WTC11 (cell line): ENCODE measurements around the gene MAST4. TPM values are rescaled to one million over a fixed set of nuclear protein-coding genes. Genes with fewer than 3 reads are reported as not detected.

Experiments used
- ATAC-seq: fragments of 200-7000 bp; cut with Tn5 transposase; 2 replicates; pipeline ENCODE4 v1.10.0; 2021; ENCODE audit warnings: mild to moderate bottlenecking, moderate library complexity
- CTCF ChIA-PET: fragments of 300-600 bp; sonication (Branson Sonifier 250); formaldehyde crosslinking; loops from one replicate; lab custom pipeline; 2021; ENCODE audit warnings: antibody characterized with exemption; lab: Charles Lee
- POLR2A ChIA-PET: fragments of 350-600 bp; sonication (Branson Sonifier 250); formaldehyde crosslinking; loops from one replicate; lab custom pipeline; 2021; ENCODE audit warnings: antibody characterized with exemption; lab: Charles Lee
- DNase-seq: peaks from one replicate; pipeline ENCODE4 v3.0.0; 2021; ENCODE audit warnings: low spot score
- H3K27ac Mint-ChIP-seq: 2 replicates; pipeline ENCODE4 v1.8.0; 2021; ENCODE audit warnings: mixed read lengths
- H3K27me3 Mint-ChIP-seq: 2 replicates; pipeline ENCODE4 v1.8.0; 2021; ENCODE audit warnings: low read depth, mild to moderate bottlenecking, moderate library complexity, mixed read lengths
- H3K36me3 Mint-ChIP-seq: 2 replicates; pipeline ENCODE4 v1.8.0; 2021; ENCODE audit warnings: mixed read lengths
- H3K4me1 Mint-ChIP-seq: 2 replicates; pipeline ENCODE4 v1.8.0; 2022; ENCODE audit warnings: mixed read lengths
- H3K4me3 Mint-ChIP-seq: 2 replicates; pipeline ENCODE4 v1.8.0; 2021; ENCODE audit warnings: mild to moderate bottlenecking, moderate library complexity, mixed read lengths
- H3K9me3 Mint-ChIP-seq: 2 replicates; pipeline ENCODE4 v1.8.0; 2021; ENCODE audit warnings: mixed read lengths
- ATF1 ChIP-seq: sonication (generic); formaldehyde crosslinking; IDR thresholded peaks from 2 replicates; pipeline ENCODE4 v1.8.1; 2023; ENCODE audit warnings: mild to moderate bottlenecking, moderate library complexity, missing genetic modification reagents
- MXD4 ChIP-seq: fragments of 250-450 bp; sonication (Bioruptor Pico); IDR thresholded peaks from 2 replicates; pipeline ENCODE4 v1.8.0; 2021; ENCODE audit warnings: mild to moderate bottlenecking, moderate library complexity, borderline replicate concordance
- NFE2L1 ChIP-seq: sonication (generic); formaldehyde crosslinking; IDR thresholded peaks from 2 replicates; pipeline ENCODE4 v1.8.1; 2023; ENCODE audit warnings: missing genetic modification reagents
- NR1H2 ChIP-seq: sonication (generic); formaldehyde crosslinking; IDR thresholded peaks from 2 replicates; pipeline ENCODE4 v1.9.0; 2021; ENCODE audit warnings: mild to moderate bottlenecking, moderate library complexity, missing genetic modification reagents
- NR2C2 ChIP-seq: sonication (generic); formaldehyde crosslinking; IDR thresholded peaks from 2 replicates; pipeline ENCODE4 v1.8.0; 2022; ENCODE audit warnings: mild to moderate bottlenecking, missing genetic modification reagents
- NR3C1 ChIP-seq: sonication (generic); formaldehyde crosslinking; conservative IDR thresholded peaks from 2 replicates; pipeline ENCODE4 v1.8.1; 2023; ENCODE audit warnings: low read depth, mild to moderate bottlenecking, missing genetic modification reagents
- PRRX2 ChIP-seq: fragments of 250-450 bp; sonication (Bioruptor Pico); IDR thresholded peaks from 2 replicates; pipeline ENCODE4 v1.8.0; 2021; ENCODE audit warnings: mild to moderate bottlenecking
- TP53 ChIP-seq: sonication (generic); formaldehyde crosslinking; IDR thresholded peaks from 2 replicates; pipeline ENCODE4 v1.8.1; 2023; ENCODE audit warnings: mild to moderate bottlenecking, missing genetic modification reagents
- total RNA-seq: library from RNA; stranded (reverse); gene quantifications from 3 replicates; pipeline ENCODE4 v1.2.3, GENCODE V29; 2021
- TF ChIP-seq, protein P1 (sequence below): fragments of 250-450 bp; sonication (Bioruptor Pico); IDR thresholded peaks from 2 replicates; pipeline ENCODE4 v1.9.0; 2021; ENCODE audit warnings: mild to moderate bottlenecking, borderline replicate concordance
- TF ChIP-seq, protein P2 (sequence below): sonication (generic); formaldehyde crosslinking; IDR thresholded peaks from 2 replicates; pipeline ENCODE4 v1.8.1; 2022; ENCODE audit warnings: mild to moderate bottlenecking, missing genetic modification reagents, moderate library complexity, borderline replicate concordance
- TF ChIP-seq, protein P3 (sequence below): sonication (generic); formaldehyde crosslinking; IDR thresholded peaks from 2 replicates; pipeline ENCODE4 v1.8.0; 2022; ENCODE audit warnings: mild to moderate bottlenecking, missing genetic modification reagents
- TF ChIP-seq, protein P4 (sequence below): sonication (generic); formaldehyde crosslinking; IDR thresholded peaks from 2 replicates; pipeline ENCODE4 v1.8.1; 2022; ENCODE audit warnings: low read depth, missing genetic modification reagents, borderline replicate concordance
- TF ChIP-seq, protein P5 (sequence below): sonication (generic); formaldehyde crosslinking; IDR thresholded peaks from 2 replicates; pipeline ENCODE4 v1.8.0; 2023; ENCODE audit warnings: missing genetic modification reagents, mild to moderate bottlenecking, borderline replicate concordance
- TF ChIP-seq, protein P6 (sequence below): sonication (generic); formaldehyde crosslinking; IDR thresholded peaks from 2 replicates; pipeline ENCODE4 v1.8.1; 2022; ENCODE audit warnings: missing genetic modification reagents, borderline replicate concordance
- TF ChIP-seq, protein P7 (sequence below): sonication (generic); formaldehyde crosslinking; IDR thresholded peaks from 2 replicates; pipeline ENCODE4 v1.8.1; 2023; ENCODE audit warnings: mild to moderate bottlenecking, moderate library complexity, missing genetic modification reagents

The MAST4 gene
- total RNA-seq, 1 experiment from 2014 or later, result 8.0 TPM

DNA sequence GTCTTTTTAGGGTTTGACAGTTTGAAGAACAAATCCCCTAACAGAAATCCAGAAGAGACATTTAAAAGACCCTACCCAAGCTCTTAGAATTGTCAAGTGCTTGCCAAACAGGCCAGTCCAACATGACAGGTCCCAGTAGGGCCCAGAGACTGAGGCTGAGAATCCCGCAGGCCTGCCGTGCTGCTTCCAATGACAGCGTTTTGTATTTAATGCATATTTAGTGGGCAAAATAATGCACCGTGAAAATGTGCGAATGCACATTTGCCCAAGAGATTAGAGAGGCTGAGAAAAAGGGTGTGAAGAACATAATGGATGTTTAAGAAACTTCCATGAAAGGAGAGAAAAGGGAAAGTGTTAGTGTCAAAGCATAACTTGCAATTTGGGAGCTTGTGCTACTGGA, 542.8 kb downstream of the MAST4 start (continued):
- TF ChIP-seq, protein P1, sequence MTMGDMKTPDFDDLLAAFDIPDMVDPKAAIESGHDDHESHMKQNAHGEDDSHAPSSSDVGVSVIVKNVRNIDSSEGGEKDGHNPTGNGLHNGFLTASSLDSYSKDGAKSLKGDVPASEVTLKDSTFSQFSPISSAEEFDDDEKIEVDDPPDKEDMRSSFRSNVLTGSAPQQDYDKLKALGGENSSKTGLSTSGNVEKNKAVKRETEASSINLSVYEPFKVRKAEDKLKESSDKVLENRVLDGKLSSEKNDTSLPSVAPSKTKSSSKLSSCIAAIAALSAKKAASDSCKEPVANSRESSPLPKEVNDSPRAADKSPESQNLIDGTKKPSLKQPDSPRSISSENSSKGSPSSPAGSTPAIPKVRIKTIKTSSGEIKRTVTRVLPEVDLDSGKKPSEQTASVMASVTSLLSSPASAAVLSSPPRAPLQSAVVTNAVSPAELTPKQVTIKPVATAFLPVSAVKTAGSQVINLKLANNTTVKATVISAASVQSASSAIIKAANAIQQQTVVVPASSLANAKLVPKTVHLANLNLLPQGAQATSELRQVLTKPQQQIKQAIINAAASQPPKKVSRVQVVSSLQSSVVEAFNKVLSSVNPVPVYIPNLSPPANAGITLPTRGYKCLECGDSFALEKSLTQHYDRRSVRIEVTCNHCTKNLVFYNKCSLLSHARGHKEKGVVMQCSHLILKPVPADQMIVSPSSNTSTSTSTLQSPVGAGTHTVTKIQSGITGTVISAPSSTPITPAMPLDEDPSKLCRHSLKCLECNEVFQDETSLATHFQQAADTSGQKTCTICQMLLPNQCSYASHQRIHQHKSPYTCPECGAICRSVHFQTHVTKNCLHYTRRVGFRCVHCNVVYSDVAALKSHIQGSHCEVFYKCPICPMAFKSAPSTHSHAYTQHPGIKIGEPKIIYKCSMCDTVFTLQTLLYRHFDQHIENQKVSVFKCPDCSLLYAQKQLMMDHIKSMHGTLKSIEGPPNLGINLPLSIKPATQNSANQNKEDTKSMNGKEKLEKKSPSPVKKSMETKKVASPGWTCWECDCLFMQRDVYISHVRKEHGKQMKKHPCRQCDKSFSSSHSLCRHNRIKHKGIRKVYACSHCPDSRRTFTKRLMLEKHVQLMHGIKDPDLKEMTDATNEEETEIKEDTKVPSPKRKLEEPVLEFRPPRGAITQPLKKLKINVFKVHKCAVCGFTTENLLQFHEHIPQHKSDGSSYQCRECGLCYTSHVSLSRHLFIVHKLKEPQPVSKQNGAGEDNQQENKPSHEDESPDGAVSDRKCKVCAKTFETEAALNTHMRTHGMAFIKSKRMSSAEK (CRISPR knock-in tag), result no peak
- no peak for TF ChIP-seq TP53 (CRISPR knock-in tag)
- no peak for TF ChIP-seq NR3C1 (CRISPR knock-in tag)
- TF ChIP-seq, protein P2, sequence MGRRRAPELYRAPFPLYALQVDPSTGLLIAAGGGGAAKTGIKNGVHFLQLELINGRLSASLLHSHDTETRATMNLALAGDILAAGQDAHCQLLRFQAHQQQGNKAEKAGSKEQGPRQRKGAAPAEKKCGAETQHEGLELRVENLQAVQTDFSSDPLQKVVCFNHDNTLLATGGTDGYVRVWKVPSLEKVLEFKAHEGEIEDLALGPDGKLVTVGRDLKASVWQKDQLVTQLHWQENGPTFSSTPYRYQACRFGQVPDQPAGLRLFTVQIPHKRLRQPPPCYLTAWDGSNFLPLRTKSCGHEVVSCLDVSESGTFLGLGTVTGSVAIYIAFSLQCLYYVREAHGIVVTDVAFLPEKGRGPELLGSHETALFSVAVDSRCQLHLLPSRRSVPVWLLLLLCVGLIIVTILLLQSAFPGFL (CRISPR knock-in tag), result no peak
- TF ChIP-seq, protein P3, sequence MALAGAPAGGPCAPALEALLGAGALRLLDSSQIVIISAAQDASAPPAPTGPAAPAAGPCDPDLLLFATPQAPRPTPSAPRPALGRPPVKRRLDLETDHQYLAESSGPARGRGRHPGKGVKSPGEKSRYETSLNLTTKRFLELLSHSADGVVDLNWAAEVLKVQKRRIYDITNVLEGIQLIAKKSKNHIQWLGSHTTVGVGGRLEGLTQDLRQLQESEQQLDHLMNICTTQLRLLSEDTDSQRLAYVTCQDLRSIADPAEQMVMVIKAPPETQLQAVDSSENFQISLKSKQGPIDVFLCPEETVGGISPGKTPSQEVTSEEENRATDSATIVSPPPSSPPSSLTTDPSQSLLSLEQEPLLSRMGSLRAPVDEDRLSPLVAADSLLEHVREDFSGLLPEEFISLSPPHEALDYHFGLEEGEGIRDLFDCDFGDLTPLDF (CRISPR knock-in tag), result no peak
- no peak for TF ChIP-seq MXD4 (CRISPR knock-in tag)
- TF ChIP-seq, protein P4, sequence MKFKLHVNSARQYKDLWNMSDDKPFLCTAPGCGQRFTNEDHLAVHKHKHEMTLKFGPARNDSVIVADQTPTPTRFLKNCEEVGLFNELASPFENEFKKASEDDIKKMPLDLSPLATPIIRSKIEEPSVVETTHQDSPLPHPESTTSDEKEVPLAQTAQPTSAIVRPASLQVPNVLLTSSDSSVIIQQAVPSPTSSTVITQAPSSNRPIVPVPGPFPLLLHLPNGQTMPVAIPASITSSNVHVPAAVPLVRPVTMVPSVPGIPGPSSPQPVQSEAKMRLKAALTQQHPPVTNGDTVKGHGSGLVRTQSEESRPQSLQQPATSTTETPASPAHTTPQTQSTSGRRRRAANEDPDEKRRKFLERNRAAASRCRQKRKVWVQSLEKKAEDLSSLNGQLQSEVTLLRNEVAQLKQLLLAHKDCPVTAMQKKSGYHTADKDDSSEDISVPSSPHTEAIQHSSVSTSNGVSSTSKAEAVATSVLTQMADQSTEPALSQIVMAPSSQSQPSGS (CRISPR knock-in tag), result no peak
- TF ChIP-seq, protein P5, sequence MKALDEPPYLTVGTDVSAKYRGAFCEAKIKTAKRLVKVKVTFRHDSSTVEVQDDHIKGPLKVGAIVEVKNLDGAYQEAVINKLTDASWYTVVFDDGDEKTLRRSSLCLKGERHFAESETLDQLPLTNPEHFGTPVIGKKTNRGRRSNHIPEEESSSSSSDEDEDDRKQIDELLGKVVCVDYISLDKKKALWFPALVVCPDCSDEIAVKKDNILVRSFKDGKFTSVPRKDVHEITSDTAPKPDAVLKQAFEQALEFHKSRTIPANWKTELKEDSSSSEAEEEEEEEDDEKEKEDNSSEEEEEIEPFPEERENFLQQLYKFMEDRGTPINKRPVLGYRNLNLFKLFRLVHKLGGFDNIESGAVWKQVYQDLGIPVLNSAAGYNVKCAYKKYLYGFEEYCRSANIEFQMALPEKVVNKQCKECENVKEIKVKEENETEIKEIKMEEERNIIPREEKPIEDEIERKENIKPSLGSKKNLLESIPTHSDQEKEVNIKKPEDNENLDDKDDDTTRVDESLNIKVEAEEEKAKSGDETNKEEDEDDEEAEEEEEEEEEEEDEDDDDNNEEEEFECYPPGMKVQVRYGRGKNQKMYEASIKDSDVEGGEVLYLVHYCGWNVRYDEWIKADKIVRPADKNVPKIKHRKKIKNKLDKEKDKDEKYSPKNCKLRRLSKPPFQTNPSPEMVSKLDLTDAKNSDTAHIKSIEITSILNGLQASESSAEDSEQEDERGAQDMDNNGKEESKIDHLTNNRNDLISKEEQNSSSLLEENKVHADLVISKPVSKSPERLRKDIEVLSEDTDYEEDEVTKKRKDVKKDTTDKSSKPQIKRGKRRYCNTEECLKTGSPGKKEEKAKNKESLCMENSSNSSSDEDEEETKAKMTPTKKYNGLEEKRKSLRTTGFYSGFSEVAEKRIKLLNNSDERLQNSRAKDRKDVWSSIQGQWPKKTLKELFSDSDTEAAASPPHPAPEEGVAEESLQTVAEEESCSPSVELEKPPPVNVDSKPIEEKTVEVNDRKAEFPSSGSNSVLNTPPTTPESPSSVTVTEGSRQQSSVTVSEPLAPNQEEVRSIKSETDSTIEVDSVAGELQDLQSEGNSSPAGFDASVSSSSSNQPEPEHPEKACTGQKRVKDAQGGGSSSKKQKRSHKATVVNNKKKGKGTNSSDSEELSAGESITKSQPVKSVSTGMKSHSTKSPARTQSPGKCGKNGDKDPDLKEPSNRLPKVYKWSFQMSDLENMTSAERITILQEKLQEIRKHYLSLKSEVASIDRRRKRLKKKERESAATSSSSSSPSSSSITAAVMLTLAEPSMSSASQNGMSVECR (CRISPR knock-in tag), result no peak
- TF ChIP-seq, protein P6, sequence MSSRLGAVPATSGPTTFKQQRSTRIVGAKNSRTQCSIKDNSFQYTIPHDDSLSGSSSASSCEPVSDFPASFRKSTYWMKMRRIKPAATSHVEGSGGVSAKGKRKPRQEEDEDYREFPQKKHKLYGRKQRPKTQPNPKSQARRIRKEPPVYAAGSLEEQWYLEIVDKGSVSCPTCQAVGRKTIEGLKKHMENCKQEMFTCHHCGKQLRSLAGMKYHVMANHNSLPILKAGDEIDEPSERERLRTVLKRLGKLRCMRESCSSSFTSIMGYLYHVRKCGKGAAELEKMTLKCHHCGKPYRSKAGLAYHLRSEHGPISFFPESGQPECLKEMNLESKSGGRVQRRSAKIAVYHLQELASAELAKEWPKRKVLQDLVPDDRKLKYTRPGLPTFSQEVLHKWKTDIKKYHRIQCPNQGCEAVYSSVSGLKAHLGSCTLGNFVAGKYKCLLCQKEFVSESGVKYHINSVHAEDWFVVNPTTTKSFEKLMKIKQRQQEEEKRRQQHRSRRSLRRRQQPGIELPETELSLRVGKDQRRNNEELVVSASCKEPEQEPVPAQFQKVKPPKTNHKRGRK (CRISPR knock-in tag), result no peak
- TF ChIP-seq, all 79 proteins: peak for 0

DNA sequence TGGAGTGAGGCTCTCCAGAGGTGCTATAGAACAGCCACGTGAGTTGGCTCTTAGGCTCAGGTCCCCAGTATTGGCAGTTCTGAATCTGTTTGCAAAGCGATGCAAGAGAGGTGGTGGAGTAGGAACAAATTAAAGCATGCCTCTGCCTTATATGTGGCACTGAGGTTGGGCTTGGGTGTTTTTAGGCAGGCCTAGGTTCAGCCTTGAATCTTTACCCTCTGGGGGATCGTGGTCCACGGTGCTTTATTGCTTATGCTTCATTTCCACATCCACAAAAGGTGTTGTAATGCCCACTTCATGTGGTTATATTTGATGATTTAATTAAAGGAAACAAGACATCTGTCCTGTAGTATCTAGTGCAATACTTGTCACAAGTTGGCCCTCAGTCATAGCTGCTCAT, 544.2 kb downstream of the MAST4 start:
- no peak overlapping the region for H3K27ac Mint-ChIP-seq
- no peak for ATAC-seq
- POLR2A ChIA-PET, result no interaction called here
- H3K36me3 Mint-ChIP-seq, result peaks cover 5% of the 10 kb centered on the region
- CTCF ChIA-PET, result interaction anchor here (1.4 to 1.9 kb wide), 2 partner anchors 9 to 834 kb away, joined by 3 to 7 read pairs; no protein-coding TSS in a partner anchor
- H3K4me3 Mint-ChIP-seq, result no peak overlapping the region
- DNase-seq, result no peak
- H3K27me3 Mint-ChIP-seq, result no peaks in the 10 kb centered on the region
- no peaks in the 10 kb centered on the region for H3K9me3 Mint-ChIP-seq
- no peaks in the 10 kb centered on the region for H3K4me1 Mint-ChIP-seq
- no peak for TF ChIP-seq PRRX2 (CRISPR knock-in tag)
- no peak for TF ChIP-seq NR2C2 (CRISPR knock-in tag)
- TF ChIP-seq NFE2L1, result no peak
- TF ChIP-seq ATF1 (CRISPR knock-in tag), result no peak
- TF ChIP-seq, protein P4 (CRISPR knock-in tag), result no peak
- TF ChIP-seq NR1H2 (CRISPR knock-in tag), result no peak
- TF ChIP-seq, protein P7, sequence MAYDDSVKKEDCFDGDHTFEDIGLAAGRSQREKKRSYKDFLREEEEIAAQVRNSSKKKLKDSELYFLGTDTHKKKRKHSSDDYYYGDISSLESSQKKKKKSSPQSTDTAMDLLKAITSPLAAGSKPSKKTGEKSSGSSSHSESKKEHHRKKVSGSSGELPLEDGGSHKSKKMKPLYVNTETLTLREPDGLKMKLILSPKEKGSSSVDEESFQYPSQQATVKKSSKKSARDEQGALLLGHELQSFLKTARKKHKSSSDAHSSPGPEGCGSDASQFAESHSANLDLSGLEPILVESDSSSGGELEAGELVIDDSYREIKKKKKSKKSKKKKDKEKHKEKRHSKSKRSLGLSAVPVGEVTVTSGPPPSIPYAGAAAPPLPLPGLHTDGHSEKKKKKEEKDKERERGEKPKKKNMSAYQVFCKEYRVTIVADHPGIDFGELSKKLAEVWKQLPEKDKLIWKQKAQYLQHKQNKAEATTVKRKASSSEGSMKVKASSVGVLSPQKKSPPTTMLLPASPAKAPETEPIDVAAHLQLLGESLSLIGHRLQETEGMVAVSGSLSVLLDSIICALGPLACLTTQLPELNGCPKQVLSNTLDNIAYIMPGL, result no peak
